HL-60/S4 treated with phorbol 12-myristate 13-acetate at 8.2 ng/mL for 4 days and 3 days (cell line): ENCODE results near the gene CST4.
"Not testable (repeated sequence)": the region's sequence is repeated elsewhere in the genome, so short reads cannot be mapped to it uniquely, and the experiment has no call there.

ENCODE experiments used
- in situ Hi-C: fragments of 300-500 bp; cut with MboI; formaldehyde crosslinking; loops from 2 replicates; pipeline ENCODE4 v1.15.0; 2022; ENCODE audit warnings: low sequenced_read_pairs

CST4 gene, protein sequence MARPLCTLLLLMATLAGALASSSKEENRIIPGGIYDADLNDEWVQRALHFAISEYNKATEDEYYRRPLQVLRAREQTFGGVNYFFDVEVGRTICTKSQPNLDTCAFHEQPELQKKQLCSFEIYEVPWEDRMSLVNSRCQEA

DNA sequence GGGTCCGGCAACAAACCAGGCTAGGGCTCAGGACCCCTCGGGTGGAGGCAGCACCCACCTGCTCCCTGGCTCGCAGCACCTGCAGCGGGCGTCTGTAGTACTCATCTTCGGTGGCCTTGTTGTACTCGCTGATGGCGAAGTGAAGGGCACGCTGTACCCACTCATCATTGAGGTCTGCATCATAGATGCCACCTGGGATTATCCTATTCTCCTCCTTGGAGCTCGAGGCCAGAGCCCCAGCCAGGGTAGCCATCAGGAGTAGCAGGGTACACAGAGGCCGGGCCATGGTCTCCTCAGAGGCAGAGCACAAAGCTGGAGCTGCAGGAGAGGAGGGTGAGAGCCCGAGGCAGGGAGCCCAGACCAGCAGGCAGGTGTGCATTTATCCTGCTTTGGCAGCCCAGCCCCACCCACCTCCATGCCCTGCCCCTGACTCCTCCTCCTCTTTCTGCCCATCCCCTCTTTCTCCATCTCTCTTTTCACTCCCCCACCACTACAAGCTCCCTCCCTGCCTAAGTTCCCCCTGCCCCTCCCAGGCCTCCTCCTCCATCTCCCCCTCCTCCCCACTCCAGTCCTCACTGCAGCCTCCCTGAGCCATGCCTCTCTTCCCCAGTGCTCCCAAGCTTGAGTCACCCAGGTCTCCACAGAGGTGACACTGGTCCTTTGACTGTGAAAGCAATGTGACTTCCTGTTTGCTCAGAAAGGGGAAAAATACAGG, at the start of gene CST4:
TSS of gene CST4 (minus strand) at position 355 of the 715 bp plus-strand sequence. CDS start at position 286, 69 bp downstream.
- in situ Hi-C loops = not testable (repeated sequence)

DNA sequence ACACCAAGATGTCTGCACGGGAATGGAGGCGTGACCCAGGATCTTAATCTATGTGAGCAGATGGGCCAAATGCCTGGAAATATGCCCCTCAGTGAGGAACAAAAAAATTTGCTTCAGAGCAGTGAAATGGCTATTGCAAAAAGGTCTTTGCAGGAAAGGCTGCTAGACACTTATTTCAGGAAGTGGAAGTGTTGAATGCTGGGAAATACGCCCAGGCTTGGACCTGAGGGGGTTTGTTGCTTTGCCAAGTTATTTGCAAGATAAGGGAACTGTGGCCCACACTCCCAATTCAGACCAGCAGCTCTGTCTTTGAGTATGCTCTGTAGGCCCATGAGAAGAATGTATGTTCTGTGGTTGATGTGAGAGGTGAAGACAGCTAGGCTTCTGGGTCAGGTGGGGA, 46.6 kb upstream of the CST4 start:
- in situ Hi-C loops = not testable (repeated sequence)

DNA sequence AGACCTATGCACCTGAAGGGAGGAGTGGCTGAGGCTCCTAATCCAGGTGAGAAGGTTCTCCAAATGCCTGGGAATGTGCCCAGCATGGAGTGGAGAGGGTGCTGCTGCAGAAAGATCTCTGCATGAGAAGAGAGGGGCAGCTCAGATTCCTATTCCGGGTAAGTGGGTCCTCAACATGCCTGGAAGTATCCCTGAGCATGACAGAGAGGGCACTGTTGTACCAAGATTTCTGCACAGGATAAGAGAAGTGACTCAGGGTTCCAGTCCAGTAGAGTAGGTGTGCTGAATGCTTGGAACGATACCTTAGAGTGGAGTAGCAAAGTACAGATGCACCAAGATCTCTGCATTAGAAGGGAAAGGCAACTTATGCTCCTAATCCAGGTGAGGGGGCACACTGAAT, 46.1 kb upstream of the CST4 start:
- in situ Hi-C loops = not testable (repeated sequence)

DNA sequence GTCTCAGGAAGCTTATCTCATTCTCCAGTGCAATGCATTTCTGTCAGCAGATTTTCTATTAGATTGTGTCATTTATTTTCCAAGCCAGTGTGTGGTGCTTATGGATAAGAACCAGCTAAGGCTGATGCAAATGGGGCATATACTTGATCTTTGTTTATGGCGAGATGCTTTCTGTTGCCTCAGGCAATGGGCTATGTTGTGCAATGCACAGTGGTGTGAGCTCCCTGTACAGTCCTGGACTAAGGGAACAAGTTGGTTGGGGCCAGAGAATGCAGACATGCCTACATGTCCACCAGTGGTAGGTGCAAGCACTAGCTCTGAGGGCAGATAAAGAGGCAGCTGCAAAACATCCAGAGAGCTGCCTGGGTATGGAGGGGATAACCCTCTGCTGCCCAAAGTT, 45.6 kb upstream of the CST4 start:
- in situ Hi-C loops = not testable (repeated sequence)

DNA sequence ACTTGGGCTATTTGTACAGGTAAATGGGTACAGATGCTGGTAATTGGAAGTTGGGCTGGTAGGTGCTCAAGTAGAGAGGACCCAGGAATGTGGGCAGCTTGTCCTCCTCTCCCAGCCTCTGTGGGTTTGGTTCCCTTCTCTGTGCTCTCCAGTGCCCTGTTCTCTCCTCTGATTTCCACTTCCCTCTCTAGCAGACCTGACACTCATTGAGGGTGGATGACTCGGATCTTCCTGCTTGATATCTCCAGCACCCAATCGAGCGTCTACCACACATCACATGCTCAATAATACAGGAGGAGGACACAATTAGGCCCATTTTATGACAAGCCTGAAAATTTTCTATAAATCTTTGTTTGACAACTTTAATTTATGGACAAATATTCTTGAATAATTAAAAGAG, 38.2 kb upstream of the CST4 start:
- in situ Hi-C loops = no loop called here

DNA sequence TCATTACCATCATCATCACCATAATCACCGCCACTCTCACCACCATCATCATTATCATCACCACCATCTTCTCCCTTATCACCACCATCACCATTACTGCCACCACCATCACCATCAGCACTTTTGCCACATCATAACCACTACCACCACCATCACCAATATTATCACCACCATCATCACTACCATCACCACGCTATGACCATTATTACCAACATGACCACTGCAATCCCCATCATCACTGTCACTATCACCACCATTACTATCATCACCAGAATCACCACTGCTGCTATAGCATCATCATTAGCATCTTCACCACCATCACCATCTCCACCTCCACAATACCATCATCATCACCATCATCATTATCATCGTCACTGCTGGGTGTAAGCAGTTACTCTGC, 36.3 kb upstream of the CST4 start:
- in situ Hi-C loops = no loop called here

DNA sequence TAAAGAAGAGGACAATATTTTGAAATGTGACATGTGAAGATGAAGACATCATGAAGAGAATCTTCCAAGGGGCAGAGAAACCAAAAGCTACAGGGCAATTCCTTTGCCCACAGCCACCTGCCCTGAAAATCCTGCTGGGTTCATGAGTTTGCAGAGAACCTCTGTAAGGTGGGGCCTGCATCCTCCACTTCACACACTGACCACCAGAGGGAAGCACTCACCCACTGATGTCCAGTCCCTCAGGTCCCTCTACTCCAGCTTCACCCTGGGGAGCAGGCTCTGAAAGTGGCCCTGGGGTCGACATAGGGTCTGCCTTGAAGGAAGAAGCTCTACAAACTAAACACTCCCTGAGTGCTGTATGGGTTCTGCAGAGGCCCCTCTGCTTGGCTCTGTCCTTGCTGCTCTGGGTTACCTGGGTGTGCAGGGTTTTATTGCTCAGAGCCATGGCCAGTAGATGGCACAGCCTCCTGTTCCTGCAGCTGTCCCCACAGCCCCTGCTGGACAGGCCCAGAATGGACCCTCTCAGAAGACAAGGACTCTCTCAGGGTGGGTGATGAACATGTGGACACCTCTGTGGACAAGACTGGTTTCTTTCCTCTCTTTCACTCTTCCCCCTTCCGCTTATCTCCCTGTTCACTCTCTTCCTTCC, 34.9 kb upstream of the CST4 start:
- in situ Hi-C loops = not testable (repeated sequence)

DNA sequence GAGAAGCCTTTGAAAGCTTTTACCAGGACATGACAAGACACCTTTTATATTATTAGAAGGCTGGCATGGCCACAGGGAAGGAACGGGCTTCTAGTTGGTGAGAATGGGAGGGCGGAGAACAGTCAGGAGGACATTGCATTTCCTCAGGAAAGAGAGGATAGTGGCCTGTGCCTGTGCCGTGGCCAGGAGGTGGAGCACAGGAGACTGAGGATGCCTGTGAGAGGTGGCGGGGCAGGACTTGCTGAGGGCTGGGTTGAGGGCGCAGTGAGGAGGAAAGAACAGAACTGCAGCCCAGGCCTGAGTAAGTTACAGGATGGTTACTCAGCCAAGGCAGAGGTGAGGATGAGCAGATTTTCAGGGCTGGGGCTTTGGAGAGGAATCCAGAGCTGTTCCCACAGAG, 34.0 kb upstream of the CST4 start:
- in situ Hi-C loops = not testable (repeated sequence)

DNA sequence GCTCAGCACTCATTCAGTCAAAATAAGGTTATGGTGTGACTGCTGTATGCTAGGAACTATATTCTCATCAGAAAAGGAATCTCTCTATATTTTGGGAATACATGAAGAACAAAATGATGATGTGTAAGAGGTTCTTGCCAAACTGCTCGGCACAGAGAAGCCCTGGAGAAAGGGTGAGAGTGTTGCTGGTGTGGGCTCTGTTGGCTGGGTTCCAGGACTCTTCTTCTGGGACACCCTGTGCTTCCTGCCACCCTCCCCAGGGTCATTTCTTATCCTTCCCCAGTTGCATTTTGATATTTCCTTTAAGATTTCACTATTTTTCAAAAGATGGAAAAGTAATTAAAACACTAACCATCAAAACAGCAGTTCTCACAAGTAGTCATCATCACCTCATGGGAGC, 33.1 kb upstream of the CST4 start:
- in situ Hi-C loops = no loop called here

DNA sequence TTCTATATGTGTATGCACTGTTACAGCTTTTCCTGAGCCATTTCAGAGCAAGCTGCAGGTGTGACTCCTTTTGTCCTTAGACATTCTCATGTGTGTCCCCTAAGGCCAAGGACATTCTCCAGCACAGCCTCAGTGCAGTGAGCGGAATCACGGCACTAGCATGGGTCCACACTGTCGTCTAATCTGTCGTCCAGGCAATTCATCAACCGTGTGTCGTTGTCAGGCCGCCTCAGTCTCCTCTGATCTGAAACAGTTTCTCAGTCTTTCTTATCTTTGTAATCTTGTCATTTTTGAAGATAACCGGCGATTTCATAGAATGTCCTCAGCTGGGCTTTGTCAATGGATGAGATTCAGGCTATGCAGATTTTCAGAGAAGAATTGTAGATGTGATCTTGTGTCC, 30.5 kb upstream of the CST4 start:
- in situ Hi-C loops = not testable (repeated sequence)

DNA sequence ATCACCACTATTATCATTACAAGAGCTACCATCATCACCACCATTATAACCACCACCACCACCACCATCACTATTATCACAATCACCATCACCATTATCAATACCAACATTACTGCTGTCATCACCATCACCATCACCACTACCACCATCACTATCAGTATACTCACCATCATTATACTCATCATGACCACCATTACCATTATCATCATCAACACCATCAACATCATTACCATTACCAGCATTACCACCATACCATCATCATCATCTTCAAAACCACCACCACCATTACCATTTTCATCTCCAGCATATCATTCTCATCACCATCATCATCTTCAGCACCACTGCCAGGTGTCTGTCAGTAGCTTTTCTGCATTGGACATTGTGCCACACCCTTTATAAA, 22.9 kb upstream of the CST4 start:
- in situ Hi-C loops = not testable (repeated sequence)

DNA sequence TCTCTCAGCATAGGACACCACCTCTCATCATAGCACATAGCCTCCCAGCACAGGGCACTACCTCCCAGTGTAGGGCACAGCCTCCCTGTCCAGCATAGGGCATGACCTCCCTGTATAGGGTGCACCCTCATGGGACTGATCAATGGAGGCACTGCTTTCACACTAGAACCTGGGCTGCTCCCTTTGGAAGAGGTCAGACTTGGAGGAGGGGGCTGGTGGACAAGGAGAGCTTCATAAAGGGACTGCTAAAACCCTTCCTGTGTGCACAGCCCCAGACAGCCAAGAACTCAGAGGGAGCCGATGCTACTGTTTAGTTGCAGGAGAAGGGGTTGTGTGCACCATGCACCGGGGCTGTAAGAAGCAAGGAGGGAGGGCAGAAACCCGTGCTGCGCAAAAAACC, 21.9 kb upstream of the CST4 start:
- in situ Hi-C loops = no loop called here

DNA sequence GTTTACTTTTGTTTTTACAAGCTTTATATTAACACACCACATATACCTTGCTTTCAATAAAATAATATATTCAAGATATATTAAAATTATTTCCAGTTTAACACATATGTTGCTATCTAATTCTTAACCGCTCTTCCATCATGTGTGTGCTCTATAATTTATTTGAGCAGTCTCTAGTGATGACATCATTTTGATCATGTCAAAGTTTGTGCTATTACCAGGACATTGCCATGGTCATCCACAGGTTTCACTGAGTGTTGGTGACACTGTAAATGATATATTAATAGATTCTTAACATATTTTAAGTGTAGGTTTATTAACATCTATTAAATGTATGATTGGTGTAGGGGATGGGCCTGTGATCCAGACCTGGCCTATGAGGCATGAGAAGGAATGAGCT, 17.1 kb upstream of the CST4 start:
- in situ Hi-C loops = no loop called here

DNA sequence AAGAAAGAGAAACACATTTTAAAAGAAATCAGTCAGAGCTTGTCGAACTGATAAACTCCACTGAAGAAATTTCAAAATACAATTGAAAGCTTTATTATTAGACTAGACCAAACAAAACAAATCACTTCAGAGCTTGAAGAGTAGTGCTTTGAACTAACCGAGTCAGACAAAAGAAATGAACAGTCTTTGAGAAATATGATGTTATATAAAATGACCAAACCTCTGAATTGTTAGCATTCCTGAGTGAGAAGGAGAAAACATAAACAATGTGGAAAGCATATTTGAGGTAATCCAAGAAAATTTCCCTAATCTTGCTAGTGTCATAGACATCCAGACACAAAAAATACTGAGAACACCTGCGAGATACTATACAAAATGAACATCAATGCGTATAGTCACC, 13.2 kb upstream of the CST4 start:
- in situ Hi-C loops = no loop called here

DNA sequence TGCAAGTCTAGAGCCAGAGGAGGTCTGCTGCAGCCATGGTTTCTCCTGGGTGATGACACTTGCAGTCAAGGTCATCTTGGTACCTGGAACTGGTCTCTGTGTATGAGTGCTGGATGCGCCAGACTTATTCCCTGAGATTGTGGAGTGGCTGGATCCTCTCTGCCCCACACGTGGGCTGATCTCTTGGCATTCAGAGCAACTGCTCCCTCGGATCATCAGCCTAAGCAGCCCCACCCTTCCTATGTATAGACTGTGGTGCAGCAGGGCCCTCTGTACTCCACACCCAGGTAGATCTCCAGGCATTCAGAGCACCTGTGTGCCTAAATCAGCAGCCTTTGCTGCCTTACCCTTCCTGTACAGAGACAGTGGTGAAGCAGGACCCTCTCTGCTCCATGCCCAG, 12.1 kb upstream of the CST4 start:
- in situ Hi-C loops = no loop called here

DNA sequence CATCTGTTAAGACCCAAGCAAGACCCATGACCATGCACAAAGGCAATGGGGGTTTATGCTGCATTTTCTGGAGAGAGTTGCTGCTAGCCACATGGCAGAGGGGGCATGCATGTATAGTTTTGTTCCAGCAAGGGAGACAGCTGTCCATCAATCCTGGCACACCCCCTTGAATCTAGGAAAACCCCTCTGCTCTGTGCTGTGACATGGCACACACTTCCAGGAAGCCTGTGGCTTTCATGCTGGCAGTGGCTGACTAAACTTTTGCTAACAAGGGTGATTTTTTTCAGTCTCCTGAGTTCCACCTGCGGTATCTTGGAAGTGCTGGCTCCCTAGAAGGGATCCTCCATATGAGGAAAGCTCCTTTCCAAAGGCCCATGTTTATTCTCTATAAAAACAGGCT, 9.1 kb upstream of the CST4 start:
- in situ Hi-C loops = no loop called here

DNA sequence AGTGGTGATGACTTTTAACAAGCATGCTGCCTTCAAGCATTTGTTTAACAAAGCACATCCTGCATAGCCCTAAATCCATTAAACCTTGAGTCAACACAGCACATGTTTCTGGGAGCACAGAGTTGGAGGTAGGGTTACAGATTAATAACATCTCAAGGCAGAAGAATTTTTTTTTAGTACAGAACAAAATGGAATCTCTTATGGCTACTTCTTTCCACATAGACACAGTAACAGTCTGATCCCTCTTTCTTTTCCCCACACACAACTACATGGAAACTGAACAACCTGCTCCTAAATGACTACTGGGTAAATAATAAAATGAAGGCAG, 6.2 kb upstream of the CST4 start:
- in situ Hi-C loops = not testable (repeated sequence)

DNA sequence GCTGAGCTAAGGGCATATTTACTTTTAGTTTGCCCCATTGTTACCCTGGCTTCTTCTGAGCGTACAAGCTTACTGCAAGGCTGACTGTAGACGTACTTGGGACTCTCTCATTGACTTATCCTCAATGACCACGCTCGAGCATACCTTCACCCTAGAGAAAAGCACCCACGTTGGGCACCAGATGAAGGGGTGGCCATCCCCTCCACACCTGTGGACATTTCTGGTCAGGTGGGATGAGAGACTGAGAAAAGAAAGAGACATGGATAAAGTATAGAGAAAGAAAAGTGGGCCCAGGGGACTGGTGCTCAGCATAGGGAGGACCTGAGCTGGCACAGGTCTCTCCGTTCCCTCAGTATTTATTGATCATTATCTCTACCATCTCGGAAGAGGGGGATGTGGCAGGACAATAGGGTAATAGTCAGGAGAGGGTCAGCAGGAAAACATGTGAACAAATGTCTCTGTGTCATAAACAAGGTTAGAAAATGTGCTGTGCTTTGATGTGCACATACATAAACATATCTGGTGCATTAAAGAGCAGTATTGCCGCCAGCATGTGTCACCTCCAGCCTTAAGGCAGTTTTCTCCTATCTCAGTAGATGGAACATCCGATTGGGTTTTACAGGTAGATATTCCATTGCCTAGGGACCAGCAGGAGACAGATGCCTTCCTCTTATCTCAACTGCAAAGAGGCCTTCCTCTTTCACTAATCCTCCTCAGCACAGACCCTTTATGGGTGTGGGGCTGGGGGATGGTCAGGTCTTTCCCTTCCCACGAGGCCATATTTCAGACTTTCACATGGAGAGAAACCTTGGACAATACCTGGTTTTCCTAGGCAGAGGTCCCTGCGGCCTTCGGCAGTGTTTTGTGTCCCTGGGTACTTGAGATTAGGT, 5.6 kb upstream of the CST4 start:
- in situ Hi-C loops = not testable (repeated sequence)

DNA sequence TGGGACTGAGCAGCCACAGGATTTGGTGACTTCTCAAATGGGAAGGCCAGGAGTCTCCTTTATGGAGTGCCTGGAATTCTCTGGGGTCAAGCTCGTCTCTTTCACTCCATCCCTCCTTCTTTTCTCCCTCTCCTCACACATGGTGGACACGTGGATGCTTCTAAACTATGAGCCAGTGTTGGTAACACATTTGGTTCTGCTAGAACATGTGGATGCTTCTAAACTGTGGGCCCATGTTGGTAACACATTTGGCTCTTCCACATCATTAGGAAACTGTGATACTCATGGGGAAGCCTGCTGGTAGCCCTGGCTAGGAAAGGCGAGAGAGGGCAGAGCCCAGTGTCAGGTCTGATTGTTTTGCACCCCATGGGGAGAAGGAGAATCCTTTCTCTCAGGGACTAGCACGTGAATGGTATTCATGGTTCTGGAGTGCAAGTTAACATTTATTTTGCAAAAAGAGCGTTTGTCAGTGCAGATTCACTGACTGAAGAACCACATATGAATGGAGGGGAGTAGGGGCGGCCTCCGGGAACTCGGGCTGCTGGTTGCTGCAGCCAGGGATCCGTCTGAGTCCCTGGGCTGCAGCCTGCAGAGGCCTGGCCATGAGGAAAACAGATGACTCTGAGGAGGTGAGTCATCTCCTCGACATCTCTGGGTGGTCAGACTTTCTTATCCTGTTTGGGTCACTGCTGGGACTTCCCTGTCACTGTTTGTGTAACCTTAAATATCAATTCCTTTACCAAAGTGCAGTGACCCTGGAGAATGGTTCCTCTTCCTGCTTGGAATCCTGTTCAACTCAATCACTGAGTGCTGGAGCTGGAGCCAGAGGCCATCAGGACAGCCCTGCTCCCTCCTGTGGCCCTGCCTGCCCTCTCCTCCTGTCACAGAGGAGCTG, 4.1 kb upstream of the CST4 start:
- in situ Hi-C loops = not testable (repeated sequence)

DNA sequence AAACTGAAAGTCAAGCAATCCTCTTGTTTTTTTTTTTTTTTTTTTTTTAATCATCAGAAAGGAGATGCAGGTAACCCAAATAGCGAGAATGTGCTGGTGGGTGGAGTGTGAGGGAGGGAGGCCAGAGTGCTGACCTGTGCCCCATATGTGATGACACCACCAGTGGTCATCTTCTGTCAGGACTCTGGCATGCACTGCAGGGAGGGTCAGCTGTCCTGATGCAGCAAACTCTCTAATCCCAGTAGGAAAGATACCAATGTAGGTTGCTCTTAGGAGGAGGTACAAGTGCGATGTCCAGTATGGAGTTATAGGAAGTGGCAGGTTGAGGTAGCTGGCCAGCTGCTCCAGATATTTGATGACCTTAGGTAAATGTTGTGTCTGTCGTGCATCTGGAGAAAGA, 2.8 kb upstream of the CST4 start:
- in situ Hi-C loops = no loop called here

DNA sequence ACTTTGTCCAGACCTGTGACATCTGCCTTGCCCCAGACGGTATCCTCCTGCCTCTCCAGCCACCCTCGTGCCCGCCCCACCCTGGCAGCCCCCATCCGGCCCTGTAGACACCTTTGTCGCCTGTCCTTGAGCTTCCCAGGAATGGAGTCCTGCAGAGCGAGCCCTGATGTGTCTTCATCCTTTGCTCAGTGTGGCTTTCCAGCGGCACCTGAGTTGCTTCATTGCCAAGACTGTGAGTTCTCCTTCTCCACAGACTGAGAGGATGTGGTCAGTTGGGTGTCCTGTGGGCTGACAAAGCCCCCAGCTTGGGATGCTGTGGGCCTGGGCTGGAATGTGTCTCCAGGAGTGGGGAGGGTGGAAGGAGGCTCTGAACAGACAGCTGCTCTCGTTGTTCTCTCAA, 1.7 kb upstream of the CST4 start:
- in situ Hi-C loops = no loop called here
